HG02623 (cell line): ENCODE data around the gene SHANK1.

Experiments used
- ATAC-seq: cut with Tn5 transposase; IDR thresholded peaks from one replicate; pipeline ENCODE4 v1.9.1; 2021; ENCODE audit warnings: moderate library complexity; ENCODE audit not compliant: unreplicated experiment

SHANK1 gene

GRCh38 chr19:50713556-50714236 is 5.9 kb downstream of the SHANK1 start:
- no peak for ATAC-seq

- ATAC-seq: no peak
Observed at GRCh38 chr19:50712833-50713232, 6.8 kb downstream of the SHANK1 start.

GRCh38 chr19:50711805-50712204 is 7.8 kb downstream of the SHANK1 start:
- ATAC-seq: no peak

- ATAC-seq: no peak
Observed at GRCh38 chr19:50711196-50711595, 8.4 kb downstream of the SHANK1 start.

DNA sequence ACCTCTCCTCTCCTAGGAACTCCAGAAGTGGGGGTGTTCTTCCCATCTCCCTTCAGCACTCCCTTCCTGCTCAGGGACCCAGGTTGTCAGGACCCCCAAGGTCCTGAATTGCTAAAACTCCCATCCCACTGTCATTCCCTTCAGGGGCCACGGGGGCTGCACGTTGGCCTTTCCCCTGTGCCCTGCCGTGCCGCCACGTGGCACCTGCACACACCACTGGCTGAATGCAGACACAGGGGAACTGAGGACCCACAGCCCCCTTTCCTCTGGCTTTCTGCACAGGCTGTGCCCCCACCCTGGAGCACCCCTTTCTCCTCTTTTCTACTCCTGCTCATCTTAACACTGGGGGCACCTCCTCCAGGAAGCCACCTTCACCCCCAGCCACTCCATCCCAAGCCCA is 9.0 kb downstream of the SHANK1 start:
- ATAC-seq: no peak

DNA sequence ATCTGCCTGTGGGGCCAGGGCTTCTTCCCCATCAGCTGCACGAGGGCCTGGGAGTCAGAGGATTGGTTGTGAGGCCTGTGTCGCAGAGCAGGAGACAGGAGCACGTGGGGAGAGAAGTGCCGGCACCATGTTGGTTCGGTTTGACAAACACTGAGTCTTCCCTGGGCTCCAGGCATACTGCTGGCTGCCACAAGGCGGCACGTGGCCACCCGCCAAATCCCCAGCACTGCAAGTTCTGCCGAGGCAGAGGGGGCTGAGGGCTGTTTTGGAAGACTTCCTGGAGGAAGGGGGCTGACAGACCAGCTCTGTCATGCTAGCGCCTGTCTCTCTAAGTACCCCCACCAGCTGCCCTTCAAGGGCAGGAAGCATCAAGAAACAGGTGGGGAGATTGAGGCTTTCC is 9.5 kb downstream of the SHANK1 start:
- ATAC-seq: no peak

GRCh38 chr19:50708179-50708879 is 11.3 kb downstream of the SHANK1 start:
- no peak for ATAC-seq

DNA sequence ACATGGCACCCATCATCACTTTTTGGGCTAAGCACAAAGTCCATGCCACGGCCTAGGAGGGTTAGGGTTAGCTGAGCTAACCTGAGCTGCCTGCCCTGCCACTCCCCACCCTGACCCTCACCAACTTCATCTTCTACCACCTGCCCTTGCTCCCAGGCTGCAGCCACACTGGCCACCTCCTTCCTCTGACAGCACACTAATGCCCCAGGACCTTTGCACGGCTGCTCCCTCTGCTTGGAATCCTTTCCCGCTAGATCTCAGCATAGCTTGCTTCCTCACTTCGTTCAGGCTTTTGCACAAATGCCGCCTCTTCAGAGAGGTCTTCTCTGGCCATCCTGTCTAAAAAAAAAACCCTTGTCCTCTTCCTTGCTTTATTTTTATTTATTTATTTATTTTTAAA is 13.2 kb downstream of the SHANK1 start:
- no peak for ATAC-seq

- no peak for ATAC-seq
Observed at GRCh38 chr19:50705422-50706019, 14.1 kb downstream of the SHANK1 start.

GRCh38 chr19:50703915-50704796 is 15.4 kb downstream of the SHANK1 start:
- ATAC-seq: no peak

- no peak for ATAC-seq
Observed at GRCh38 chr19:50702871-50703829, 16.5 kb downstream of the SHANK1 start.

GRCh38 chr19:50702158-50702870 is 17.3 kb downstream of the SHANK1 start:
- no peak for ATAC-seq

- no peak for ATAC-seq
Observed at GRCh38 chr19:50701367-50701985, 18.1 kb downstream of the SHANK1 start.

DNA sequence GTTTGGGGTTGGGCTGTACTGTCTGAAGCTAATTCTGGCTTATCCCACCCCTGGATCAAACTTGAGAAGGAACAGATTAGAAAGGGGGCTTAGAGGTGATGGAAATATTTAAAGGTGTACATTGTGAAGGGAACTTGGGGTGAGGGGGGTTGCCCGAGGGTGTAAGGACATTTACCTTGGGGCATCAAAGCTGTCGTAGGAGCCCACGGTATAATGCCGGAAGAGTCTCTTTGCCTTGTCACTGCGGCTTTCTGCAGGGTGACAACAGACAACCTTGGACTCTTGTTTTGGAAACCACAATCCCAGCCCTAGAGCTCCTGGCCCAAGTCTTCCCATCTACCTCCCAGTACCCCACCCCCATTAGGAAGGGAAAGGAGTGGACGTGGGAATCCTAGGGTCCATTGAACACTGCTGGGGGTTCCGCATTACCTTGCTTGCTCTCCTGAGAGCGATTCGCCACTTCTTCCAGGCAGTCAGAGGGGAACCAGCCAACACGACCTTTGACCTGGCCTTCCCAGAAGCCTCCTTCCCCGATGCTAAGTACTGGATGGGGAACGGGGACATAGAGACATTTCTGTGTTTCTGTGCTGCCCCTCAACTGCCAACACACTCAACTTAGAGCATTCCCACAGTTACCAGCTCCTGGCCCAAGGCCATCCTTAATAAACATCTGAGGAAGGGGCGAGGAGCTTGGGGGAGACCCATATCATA is 22.0 kb downstream of the SHANK1 start:
- no peak for ATAC-seq

DNA sequence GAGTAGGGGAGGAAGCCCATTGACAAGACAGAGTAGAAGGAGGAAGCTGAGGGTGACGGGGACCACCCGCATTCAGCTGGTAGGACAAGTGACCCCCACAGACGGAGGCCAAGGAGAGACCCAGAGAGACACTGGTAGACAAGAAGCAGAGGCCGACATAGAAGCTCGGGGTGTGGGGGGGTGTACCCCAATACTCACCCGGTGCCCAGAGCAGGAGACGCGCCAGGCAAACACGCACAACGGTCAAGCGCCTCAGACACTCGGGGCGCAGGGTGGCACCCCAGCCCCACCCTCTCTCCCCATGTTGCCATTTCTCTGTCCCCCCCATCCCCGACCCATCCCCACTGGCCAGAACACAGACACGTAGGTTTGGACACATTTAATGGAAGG is 23.5 kb downstream of the SHANK1 start:
- ATAC-seq: no peak

- no peak for ATAC-seq
Observed at GRCh38 chr19:50695251-50696093, 24.1 kb downstream of the SHANK1 start.

DNA sequence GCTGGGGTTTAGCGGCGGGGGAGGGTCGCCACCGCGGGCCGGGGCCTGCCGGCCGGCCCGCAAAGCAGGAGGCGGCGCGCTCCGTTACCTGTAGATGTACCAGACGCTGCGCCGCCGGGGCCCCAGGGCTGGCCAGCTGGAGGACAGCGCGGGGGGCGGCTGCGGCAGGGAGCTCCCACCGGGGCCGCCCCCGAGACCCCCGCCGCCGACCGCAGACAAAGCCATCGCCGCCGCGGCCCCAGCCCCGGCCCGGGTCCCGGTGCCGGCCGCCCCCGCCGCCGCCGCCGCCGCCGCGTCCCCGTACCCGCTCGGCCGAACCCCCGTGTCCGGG is 24.8 kb downstream of the SHANK1 start:
- no peak for ATAC-seq
